Right cardiac atrium (tissue), 5 donors: Measurements from ENCODE around the gene LPIN3. TPM values are rescaled to one million over a fixed set of nuclear protein-coding genes. Genes with fewer than 3 reads are reported as not detected.

Source experiments
- ATAC-seq, 2 donors: fragments of 200-7000 bp; cut with Tn5 transposase; one replicate each; pipeline versions ENCODE4 v1.8.0 to v1.9.1; 2020; ENCODE audit warnings: moderate library complexity in 2 of 2, mild to moderate bottlenecking in 1 of 2
- DNase-seq, 3 donors: peaks; one replicate each; pipeline ENCODE4 v3.0.0-alpha.2; 2020
- H3K27ac ChIP-seq: one replicate; pipeline ENCODE4 v1.5.1; 2013; ENCODE audit warnings: mild to moderate bottlenecking, low read length, control low read depth, moderate library complexity
- H3K27me3 ChIP-seq: one replicate; pipeline ENCODE4 v1.6.1; 2013; ENCODE audit not compliant: control insufficient read depth, insufficient read depth
- H3K4me1 ChIP-seq: one replicate; pipeline ENCODE4 v1.6.1; 2013; ENCODE audit warnings: low read length; ENCODE audit not compliant: control insufficient read depth, insufficient read depth
- H3K4me3 ChIP-seq: one replicate; pipeline ENCODE4 v1.5.1; 2013; ENCODE audit warnings: low read length, control low read depth
- H3K9me3 ChIP-seq: one replicate; pipeline ENCODE4 v1.6.1; 2013; ENCODE audit warnings: low read length; ENCODE audit not compliant: control insufficient read depth
- WGBS: extraction: QIAGEN DNeasy Blood & Tissue Kit; methylation state at CpG from one replicate; pipeline ENCODE4 v1.1.7; 2013; 5-methylcytosine and 5-hydroxymethylcytosine counted together
- intact Hi-C, 4 donors: fragments of 100-400 bp; cut with DNase I; formaldehyde crosslinking; loops; one replicate each; pipeline versions ENCODE4 v1.11.0 to v1.14.0; 2022 to 2023
- polyA plus RNA-seq: library from polyadenylated mRNA; stranded (reverse); fragments of 200-250 nt; gene quantifications from one replicate; pipeline ENCODE4 v1.2.3, GENCODE V29; 2013
- total RNA-seq, 4 donors: library from RNA; stranded (reverse); fragmentation: NEBNext Ultra II Directional; extraction: Animal tissue kit (Norgen Biotek cat#: 25700); gene quantifications; one replicate each; pipeline ENCODE4 v1.2.1, GENCODE V29; 2021
- donor health status: healthy with polysubstance abuse.
- donor health status: DM: no; HTN: yes; CAD: no.
- donor health status: DM: no; HTN: no; CAD: no.
- donor health status: DM: no; HTN: yes; CAD: no; lungs with severe emphysema.
- donor health status: DM: yes; HTN: yes; CAD: no.

The LPIN3 gene
- total and polyA plus RNA-seq, 5 donors = 9.3 to 18.2 (median 13.5) TPM

- no peak for ATAC-seq
- H3K27me3 ChIP-seq = no peaks in the 10 kb centered on the region
- DNase-seq = no peak
- no peaks in the 10 kb centered on the region for H3K9me3 ChIP-seq
- WGBS = 81% methylated on average over 2 of the region's 2 CpGs
- H3K4me3 ChIP-seq = no peak overlapping the region
- no peaks in the 10 kb centered on the region for H3K4me1 ChIP-seq
- intact Hi-C loops = no loop called here
- no peak overlapping the region for H3K27ac ChIP-seq
These were observed 38.9 kb downstream of the LPIN3 start for GRCh38 chr20:41379551-41379950.

DNA sequence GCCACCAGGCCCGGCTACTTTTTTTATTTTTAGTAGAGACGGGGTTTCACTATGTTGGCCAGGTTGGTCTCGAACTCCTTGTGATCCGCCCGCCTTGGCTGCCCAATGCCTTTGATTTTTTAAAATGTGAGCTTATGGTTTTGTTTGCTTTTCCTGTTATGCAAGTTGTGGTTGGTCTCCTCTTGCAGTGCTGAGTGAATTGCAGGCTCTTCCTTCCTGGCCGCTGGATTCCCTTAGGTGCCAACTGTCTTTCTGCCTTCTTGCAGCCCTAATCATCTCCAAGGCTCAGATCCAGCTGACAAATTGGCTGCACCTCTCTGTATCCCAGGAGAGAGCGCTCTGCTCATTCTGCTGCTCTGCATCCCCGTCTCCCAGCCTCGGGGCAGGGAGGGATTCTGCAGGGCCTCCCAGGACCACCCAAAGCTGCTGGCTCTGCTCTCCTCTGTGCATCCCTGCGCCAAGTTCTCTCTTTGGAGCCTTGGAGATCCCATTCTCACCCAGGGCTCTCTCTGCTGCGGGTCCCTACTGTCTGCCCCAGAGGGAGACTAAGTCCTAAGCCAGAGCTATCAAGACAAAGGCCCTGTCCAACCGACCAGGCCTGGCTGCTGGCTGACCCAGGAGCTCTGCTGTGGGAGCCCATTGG is 40.1 kb downstream of the LPIN3 start:
- ATAC-seq = peak in 1 of 2 donors; percentile 16

GRCh38 chr20:41382791-41383305 is 42.2 kb downstream of the LPIN3 start:
- H3K27ac ChIP-seq = peak overlapping the region; percentile 27
- DNase-seq (no peak), ATAC-seq (peak in 1 of 2 donors; percentile 17)
- H3K4me1 ChIP-seq = peaks cover 5% of the 10 kb centered on the region
- 58% methylated on average over 7 of the region's 7 CpGs for WGBS
- intact Hi-C loops = no loop called here
- H3K9me3 ChIP-seq = no peaks in the 10 kb centered on the region
- H3K27me3 ChIP-seq = no peaks in the 10 kb centered on the region
- no peak overlapping the region for H3K4me3 ChIP-seq

More for the DNA sequence above, 40.1 kb downstream of the LPIN3 start:
- H3K4me3 ChIP-seq = no peak overlapping the region
- H3K4me1 ChIP-seq = no peaks in the 10 kb centered on the region
- no peaks in the 10 kb centered on the region for H3K9me3 ChIP-seq
- H3K27me3 ChIP-seq = no peaks in the 10 kb centered on the region
- DNase-seq = no peak
- WGBS = 59% methylated on average over 12 of the region's 12 CpGs
- no peak overlapping the region for H3K27ac ChIP-seq
- intact Hi-C loops = no loop called here

DNA sequence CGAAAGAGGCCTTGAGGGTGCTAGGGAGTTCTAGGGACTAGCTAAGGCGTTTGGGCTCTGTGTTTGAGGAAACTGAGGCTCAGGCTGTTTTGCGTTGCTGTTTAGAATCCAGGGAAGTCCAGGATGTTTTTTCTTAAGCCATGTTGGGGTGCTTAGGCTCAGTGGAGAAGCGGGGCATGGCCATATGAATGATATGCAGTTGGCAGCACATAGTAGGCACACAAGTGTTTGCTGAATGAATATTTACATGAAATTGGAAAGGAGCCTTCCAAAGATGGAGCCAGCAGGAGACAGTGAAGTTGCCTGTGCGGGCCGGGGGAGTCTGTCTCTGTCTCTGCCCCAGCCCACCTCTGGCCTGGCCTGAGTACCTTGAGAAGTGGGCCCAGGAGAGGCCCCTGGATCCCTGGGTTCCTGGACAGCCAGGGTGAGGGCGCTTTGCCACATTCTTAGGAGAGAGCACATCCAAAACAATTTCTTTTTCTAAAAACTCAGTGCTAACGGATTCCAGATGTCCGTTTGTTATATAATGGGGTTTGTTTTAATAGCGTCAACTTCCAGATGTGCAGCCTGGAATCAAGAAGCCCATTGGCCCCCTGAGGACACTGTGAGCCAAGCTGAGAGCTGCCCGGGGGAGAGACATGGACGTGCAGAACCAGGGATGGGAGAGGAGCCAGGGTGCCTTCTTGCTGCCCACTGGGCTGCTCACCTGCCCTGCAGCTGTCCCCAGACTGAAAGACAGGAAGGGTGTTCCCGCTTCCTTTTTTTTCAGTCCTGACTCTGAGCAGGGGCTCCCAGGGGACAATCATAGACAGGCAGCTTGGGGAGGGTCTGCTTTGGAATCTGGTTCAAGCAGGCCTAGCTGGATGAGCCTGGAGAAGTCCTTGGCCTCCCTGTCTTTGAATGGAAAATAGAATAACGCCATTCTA is 46.1 kb downstream of the LPIN3 start:
- 59% methylated on average over 14 of the region's 14 CpGs for WGBS
- ATAC-seq = peak; percentile 70 to 86
- DNase-seq = peak in 2 of 3 donors; percentile 84 to 89

GRCh38 chr20:41387444-41387851 is 46.8 kb downstream of the LPIN3 start:
- peak; percentile 47 to 51 for ATAC-seq
- peak in 1 of 3 donors; percentile 69 for DNase-seq
- WGBS = 26% methylated on average over 9 of the region's 9 CpGs
- intact Hi-C loops = no loop called here
- Histone ChIP-seq H3K9me3 (no peaks in the 10 kb centered on the region), H3K27me3 (no peaks in the 10 kb centered on the region), H3K4me1 (peaks cover 11% of the 10 kb centered on the region), H3K4me3 (no peak overlapping the region), H3K27ac (no peak overlapping the region)

More for the DNA sequence above, 46.1 kb downstream of the LPIN3 start:
- Histone ChIP-seq H3K27me3 (no peaks in the 10 kb centered on the region), H3K4me1 (peaks cover 7% of the 10 kb centered on the region), H3K4me3 (no peak overlapping the region), H3K9me3 (no peaks in the 10 kb centered on the region), H3K27ac (no peak overlapping the region)
- intact Hi-C loops = no loop called here

- intact Hi-C loops = no loop called here
- DNase-seq = no peak
- Histone ChIP-seq H3K9me3 (no peaks in the 10 kb centered on the region), H3K4me1 (peaks cover 19% of the 10 kb centered on the region), H3K27me3 (no peaks in the 10 kb centered on the region), H3K4me3 (no peak overlapping the region), H3K27ac (no peak overlapping the region)
- 97% methylated on average over 3 of the region's 3 CpGs for WGBS
- no peak for ATAC-seq
These were observed 50.3 kb downstream of the LPIN3 start for GRCh38 chr20:41390889-41391288.

DNA sequence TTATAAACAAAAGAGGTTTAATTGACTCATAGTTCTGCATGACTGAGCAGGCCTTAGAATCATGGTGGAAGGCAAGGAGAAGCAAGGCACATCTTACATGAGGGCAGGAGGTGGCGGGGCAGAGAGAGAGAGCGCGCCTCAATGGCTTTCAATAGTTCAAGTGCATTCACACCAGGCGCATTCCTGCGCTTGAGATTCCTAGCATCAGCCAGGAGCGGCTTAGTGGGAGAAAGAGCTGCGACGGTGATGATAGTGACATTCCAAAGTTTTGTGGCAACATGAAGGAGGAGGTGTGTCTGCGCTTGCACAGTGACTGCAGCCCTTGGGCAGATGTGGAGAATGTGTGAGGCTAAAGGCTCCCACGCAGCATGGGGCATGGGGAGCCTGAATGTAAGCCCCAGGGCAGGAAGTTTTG is 51.0 kb downstream of the LPIN3 start:
- WGBS = 72% methylated on average over 10 of the region's 10 CpGs
- H3K4me1 ChIP-seq = peaks cover 19% of the 10 kb centered on the region
- no peaks in the 10 kb centered on the region for H3K27me3 ChIP-seq
- no peak overlapping the region for H3K27ac ChIP-seq
- no peak for DNase-seq
- no peak for ATAC-seq
- H3K9me3 ChIP-seq = no peaks in the 10 kb centered on the region
- H3K4me3 ChIP-seq = no peak overlapping the region
- intact Hi-C loops = no loop called here

DNA sequence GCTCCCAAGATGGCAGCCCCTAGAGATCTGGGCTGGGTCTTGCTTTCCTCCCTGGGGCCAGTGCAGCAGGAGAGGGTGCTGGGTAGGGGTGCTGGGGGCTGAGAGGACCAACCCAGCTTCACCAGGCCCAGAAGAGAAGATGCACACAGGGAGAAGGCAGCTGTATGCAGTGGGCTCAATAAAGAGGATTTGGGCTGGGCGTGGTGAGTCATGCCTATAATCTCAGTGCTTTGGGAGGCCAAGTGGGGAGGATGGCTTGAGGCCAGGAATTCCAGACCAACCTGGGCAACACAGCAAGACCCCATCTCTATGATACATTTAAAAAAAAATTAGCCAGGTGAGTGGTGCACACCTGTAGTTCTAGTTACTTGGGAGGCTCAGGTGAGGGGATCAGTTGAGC is 51.7 kb downstream of the LPIN3 start:
- no peaks in the 10 kb centered on the region for H3K9me3 ChIP-seq
- peaks cover 16% of the 10 kb centered on the region for H3K4me1 ChIP-seq
- H3K27me3 ChIP-seq = no peaks in the 10 kb centered on the region
- H3K4me3 ChIP-seq = no peak overlapping the region
- intact Hi-C loops = no loop called here
- ATAC-seq = no peak
- peak overlapping the region; percentile 36 for H3K27ac ChIP-seq
- DNase-seq = peak in 1 of 3 donors; percentile 68
- WGBS = 89% methylated on average over 1 of the region's 1 CpG

- WGBS = 43% methylated on average over 12 of the region's 12 CpGs
- ATAC-seq (peak; percentile 85 to 93), DNase-seq (peak; percentile 71 to 96 (median 96))
- Histone ChIP-seq H3K27ac (peak overlapping the region; percentile 20), H3K27me3 (no peaks in the 10 kb centered on the region), H3K4me3 (no peak overlapping the region), H3K9me3 (no peaks in the 10 kb centered on the region), H3K4me1 (peaks cover 14% of the 10 kb centered on the region)
- intact Hi-C loops = no loop called here
These were observed 52.5 kb downstream of the LPIN3 start for GRCh38 chr20:41392871-41393704.

GRCh38 chr20:41393705-41394066 is 53.1 kb downstream of the LPIN3 start:
- 78% methylated on average over 3 of the region's 3 CpGs for WGBS
- H3K4me3 ChIP-seq = no peak overlapping the region
- H3K27me3 ChIP-seq = no peaks in the 10 kb centered on the region
- no peak overlapping the region for H3K27ac ChIP-seq
- H3K4me1 ChIP-seq = peaks cover 14% of the 10 kb centered on the region
- ATAC-seq (no peak), DNase-seq (no peak)
- H3K9me3 ChIP-seq = no peaks in the 10 kb centered on the region
- intact Hi-C loops = no loop called here
